ENCODE results near the gene PRDM8.
"Not testable (repeated sequence)": the region's sequence is repeated elsewhere in the genome, so short reads cannot be mapped to it uniquely, and the experiment has no call there.

PRDM8 gene

GRCh38 chr4:80173401-80173800 lies 23.9 kb upstream of the PRDM8 start:
- TF ChIP-seq CTCF (IDR thresholded peaks at IDR 0.05; ENCODE audit: low read depth, low read length), result no peak
- DNase-seq (ENCODE audit: low read depth, low spot score), result peak; percentile 81
- no peak overlapping the region for H3K4me3 ChIP-seq (ENCODE audit: low read depth, low read length)
- in situ Hi-C loops (cut with HindIII; ENCODE audit: low sequenced_read_pairs), result no loop called here

GRCh38 chr4:80173841-80174240 lies 23.5 kb upstream of the PRDM8 start:
- DNase-seq (ENCODE audit: low read depth, low spot score), result no peak
- in situ Hi-C loops (cut with HindIII; ENCODE audit: low sequenced_read_pairs), result no loop called here
- H3K4me3 ChIP-seq (ENCODE audit: low read depth, low read length), result no peak overlapping the region
- no peak for TF ChIP-seq CTCF (IDR thresholded peaks at IDR 0.05; ENCODE audit: low read depth, low read length)

- DNase-seq (ENCODE audit: low read depth, low spot score); H3K4me3 ChIP-seq (ENCODE audit: low read depth, low read length); in situ Hi-C loops (cut with HindIII; ENCODE audit: low sequenced_read_pairs): not testable (repeated sequence)
Observed at GRCh38 chr4:80177793-80178192, 19.5 kb upstream of the PRDM8 start.

GRCh38 chr4:80178964-80179363 lies 18.3 kb upstream of the PRDM8 start:
- no peak for DNase-seq (ENCODE audit: low read depth, low spot score)
- no peak overlapping the region for H3K4me3 ChIP-seq (ENCODE audit: low read depth, low read length)
- in situ Hi-C loops (cut with HindIII; ENCODE audit: low sequenced_read_pairs), result no loop called here
- TF ChIP-seq CTCF (IDR thresholded peaks at IDR 0.05; ENCODE audit: low read depth, low read length), result no peak

- no peak for DNase-seq (ENCODE audit: low read depth, low spot score)
- H3K4me3 ChIP-seq (ENCODE audit: low read depth, low read length), result no peak overlapping the region
- no peak for TF ChIP-seq CTCF (IDR thresholded peaks at IDR 0.05; ENCODE audit: low read depth, low read length)
- in situ Hi-C loops (cut with HindIII; ENCODE audit: low sequenced_read_pairs), result no loop called here
Observed at GRCh38 chr4:80179637-80180161, 17.6 kb upstream of the PRDM8 start.

- in situ Hi-C loops (cut with HindIII; ENCODE audit: low sequenced_read_pairs), result no loop called here
Observed at GRCh38 chr4:80180743-80181142, 16.6 kb upstream of the PRDM8 start.

More at GRCh38 chr4:80180743-80181142, 16.6 kb upstream of the PRDM8 start:
- TF ChIP-seq CTCF (IDR thresholded peaks at IDR 0.05; ENCODE audit: low read depth, low read length), result no peak
- DNase-seq (ENCODE audit: low read depth, low spot score), result no peak
- H3K4me3 ChIP-seq (ENCODE audit: low read depth, low read length), result no peak overlapping the region
